ENCODE data around the gene SFXN5.

DNA sequence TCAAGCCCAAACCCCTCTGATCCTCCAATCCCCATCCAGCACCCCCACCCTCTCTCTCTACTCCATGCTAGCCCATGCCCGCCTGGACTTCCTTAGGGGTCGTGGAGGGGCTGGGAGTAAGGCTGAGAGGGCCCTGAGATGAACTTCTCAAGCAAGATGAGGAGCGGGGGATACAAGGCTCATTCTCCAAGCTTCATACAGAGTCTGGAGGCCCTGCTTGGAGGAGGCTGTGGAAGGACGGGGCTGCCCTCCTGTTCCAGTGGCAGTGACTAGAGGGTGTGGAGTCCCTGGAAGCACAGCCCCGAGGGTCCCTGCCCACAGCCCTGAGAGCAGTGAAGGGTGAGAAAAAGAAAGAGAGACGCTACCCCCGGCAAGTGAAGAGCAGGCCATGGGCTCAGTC lies 108.6 kb downstream of the SFXN5 start:
- no peak for TF ChIP-seq ZBTB7A (IDR thresholded peaks at IDR 0.05; ENCODE audit: low read depth)
- no peak for TF ChIP-seq RAD21 (IDR thresholded peaks at IDR 0.05; ENCODE audit: low read depth)
- TF ChIP-seq CEBPB (IDR thresholded peaks at IDR 0.05) = no peak
- TF ChIP-seq, protein P1, sequence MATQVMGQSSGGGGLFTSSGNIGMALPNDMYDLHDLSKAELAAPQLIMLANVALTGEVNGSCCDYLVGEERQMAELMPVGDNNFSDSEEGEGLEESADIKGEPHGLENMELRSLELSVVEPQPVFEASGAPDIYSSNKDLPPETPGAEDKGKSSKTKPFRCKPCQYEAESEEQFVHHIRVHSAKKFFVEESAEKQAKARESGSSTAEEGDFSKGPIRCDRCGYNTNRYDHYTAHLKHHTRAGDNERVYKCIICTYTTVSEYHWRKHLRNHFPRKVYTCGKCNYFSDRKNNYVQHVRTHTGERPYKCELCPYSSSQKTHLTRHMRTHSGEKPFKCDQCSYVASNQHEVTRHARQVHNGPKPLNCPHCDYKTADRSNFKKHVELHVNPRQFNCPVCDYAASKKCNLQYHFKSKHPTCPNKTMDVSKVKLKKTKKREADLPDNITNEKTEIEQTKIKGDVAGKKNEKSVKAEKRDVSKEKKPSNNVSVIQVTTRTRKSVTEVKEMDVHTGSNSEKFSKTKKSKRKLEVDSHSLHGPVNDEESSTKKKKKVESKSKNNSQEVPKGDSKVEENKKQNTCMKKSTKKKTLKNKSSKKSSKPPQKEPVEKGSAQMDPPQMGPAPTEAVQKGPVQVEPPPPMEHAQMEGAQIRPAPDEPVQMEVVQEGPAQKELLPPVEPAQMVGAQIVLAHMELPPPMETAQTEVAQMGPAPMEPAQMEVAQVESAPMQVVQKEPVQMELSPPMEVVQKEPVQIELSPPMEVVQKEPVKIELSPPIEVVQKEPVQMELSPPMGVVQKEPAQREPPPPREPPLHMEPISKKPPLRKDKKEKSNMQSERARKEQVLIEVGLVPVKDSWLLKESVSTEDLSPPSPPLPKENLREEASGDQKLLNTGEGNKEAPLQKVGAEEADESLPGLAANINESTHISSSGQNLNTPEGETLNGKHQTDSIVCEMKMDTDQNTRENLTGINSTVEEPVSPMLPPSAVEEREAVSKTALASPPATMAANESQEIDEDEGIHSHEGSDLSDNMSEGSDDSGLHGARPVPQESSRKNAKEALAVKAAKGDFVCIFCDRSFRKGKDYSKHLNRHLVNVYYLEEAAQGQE (IDR thresholded peaks at IDR 0.05; ENCODE audit: low read depth) = no peak
- no peak for TF ChIP-seq NFIC (IDR thresholded peaks at IDR 0.05)
- no peak for TF ChIP-seq FOXM1 (IDR thresholded peaks at IDR 0.05; ENCODE audit: borderline replicate concordance, low read depth)
- TF ChIP-seq YY1 (IDR thresholded peaks at IDR 0.05; ENCODE audit: low read depth) = no peak
- TF ChIP-seq TCF12 (IDR thresholded peaks at IDR 0.05; ENCODE audit: low read depth) = no peak
- TF ChIP-seq EGR1 (IDR thresholded peaks at IDR 0.05) = no peak
- no peak for TF ChIP-seq TEAD4 (IDR thresholded peaks at IDR 0.05)
- no peak for TF ChIP-seq EP300 (IDR thresholded peaks at IDR 0.05; ENCODE audit: borderline replicate concordance)
- TF ChIP-seq, protein P2, sequence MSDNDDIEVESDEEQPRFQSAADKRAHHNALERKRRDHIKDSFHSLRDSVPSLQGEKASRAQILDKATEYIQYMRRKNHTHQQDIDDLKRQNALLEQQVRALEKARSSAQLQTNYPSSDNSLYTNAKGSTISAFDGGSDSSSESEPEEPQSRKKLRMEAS (IDR thresholded peaks at IDR 0.05) = no peak
